ENCODE measurements around the gene POGK. TPM values are rescaled to one million over a fixed set of nuclear protein-coding genes. Genes with fewer than 3 reads are reported as not detected.
A peak's percentile ranks its signal among the peaks of the same experiment; 100 is the strongest.
"Not testable (repeated sequence)": the region's sequence is repeated elsewhere in the genome, so short reads cannot be mapped to it uniquely, and the experiment has no call there.

The POGK gene
- polyA plus RNA-seq, 4 donors = 37.0 to 43.3 (median 40.2) TPM

GRCh38 chr1:166855558-166855957, 16.3 kb downstream of the POGK start:
- no peak for DNase-seq (ENCODE audit: low read depth in 4 of 4, low spot score in 2 of 4)

DNA sequence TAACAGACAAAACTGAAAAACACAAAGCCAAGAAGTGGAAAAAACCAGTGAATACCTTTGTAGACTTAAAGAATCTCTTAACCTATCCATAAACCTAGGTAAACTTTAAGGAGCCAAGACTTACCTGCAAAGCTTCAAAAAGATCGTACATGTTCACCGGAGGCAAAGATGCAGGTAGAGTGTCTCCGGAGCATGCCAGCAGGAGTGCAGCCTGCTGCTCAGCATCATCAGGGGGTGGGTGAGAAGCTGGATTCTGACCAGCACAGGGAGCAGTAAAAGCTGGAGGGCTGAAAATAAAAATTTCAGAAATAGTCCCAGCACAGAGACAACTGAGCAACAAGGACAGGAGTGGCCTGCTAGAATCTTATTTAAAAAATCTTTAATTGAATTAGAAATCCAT, 18.7 kb downstream of the POGK start:
- no peak for DNase-seq (ENCODE audit: low read depth in 4 of 4, low spot score in 2 of 4)

DNA sequence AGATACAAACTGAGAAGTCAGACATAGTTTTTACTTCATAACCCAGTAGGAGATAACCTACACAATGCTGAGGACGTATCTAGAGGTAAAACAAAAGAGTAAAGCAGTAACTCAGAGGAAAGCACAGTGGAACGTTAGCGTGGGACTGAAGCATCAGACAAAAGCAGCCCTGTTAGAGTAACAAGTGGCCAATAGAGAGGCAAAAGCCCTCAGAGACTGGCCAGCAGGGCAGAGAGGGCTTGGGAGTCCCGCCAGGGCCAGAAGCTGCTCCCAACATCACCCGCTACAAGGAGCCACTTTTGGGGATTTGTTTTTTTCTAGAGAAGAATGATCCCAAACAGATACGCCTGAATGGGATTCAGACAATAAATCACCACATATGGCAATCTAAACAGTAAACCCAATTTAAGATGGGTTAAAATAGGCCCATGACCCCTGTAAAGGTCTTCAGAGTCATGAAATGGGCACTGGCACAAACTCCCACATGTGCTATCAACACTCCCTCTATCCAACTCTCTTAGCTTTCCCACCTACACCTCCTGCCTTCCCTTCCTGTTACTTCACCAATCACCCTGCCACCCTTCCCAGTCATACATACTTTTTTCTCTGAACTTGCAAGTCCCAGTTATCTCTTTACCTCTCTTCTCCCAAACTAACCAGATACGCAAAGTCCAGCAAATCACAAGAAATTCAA, 19.6 kb downstream of the POGK start:
- DNase-seq (ENCODE audit: low read depth in 4 of 4, low spot score in 2 of 4) = no peak

- no peak for DNase-seq (ENCODE audit: low read depth in 4 of 4, low spot score in 2 of 4)
Measured at GRCh38 chr1:166859597-166859996, 20.3 kb downstream of the POGK start.

GRCh38 chr1:166865926-166866325, 26.7 kb downstream of the POGK start:
- no peak for DNase-seq (ENCODE audit: low read depth in 4 of 4, low spot score in 2 of 4)

DNA sequence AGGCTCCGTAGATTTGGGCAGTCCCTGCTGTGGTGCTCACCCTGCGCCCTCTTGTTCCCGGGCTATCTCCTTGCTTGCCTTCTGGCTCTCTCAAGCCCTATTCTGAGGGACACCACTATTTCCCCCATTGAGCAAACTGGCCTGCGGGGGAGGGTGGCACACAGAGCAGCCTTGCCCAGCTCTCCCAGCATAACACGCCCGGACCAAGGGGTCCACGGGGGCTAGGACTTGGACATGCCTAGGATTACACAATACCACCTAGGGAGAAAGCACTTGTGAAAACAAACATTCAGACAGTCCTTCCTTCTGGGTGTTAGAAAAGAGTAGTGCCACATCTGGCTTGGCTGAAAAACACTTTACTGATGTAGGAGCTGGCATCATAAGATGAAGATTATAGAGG, 29.4 kb downstream of the POGK start:
- no peak for DNase-seq (ENCODE audit: low read depth in 4 of 4, low spot score in 2 of 4)

- DNase-seq (ENCODE audit: low read depth in 4 of 4, low spot score in 2 of 4) = no peak
Measured at GRCh38 chr1:166869318-166870099, 30.2 kb downstream of the POGK start.

DNA sequence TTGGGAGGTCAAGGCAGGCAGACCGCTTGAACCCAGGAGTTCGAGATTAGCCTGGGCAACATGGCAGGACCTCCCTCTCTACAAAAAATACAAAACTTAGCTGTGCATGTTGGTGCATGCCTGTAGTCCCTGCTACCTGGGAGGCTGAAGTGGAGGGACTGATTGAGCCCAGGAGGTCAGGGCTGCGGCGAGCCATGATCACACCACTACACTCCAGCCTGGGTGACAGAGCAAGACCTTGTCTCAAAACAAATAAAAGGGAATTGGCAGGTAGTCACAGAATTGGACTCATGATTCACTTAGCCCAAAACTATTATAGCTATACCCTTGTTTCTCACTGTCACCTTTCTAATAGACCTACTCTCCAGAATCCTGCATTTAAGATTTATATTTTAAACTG, 31.3 kb downstream of the POGK start:
- no peak for DNase-seq (ENCODE audit: low read depth in 4 of 4, low spot score in 2 of 4)

GRCh38 chr1:166874464-166874863, 35.2 kb downstream of the POGK start:
- DNase-seq (ENCODE audit: low read depth in 4 of 4, low spot score in 2 of 4) = no peak

- peak in 1 of 4 donors; percentile 4 for DNase-seq (ENCODE audit: low read depth in 4 of 4, low spot score in 2 of 4)
Measured at GRCh38 chr1:166875302-166875733, 36.0 kb downstream of the POGK start.

GRCh38 chr1:166875734-166876539, 36.7 kb downstream of the POGK start, which contains the start of gene TADA1:
Gene TADA1, minus strand, starts transcription at chr1:166876264. Its CDS starts 31 bp downstream, at chr1:166876233.
- peak; percentile 85 to 98 (median 92) for DNase-seq (ENCODE audit: low read depth in 4 of 4, low spot score in 2 of 4)

DNA sequence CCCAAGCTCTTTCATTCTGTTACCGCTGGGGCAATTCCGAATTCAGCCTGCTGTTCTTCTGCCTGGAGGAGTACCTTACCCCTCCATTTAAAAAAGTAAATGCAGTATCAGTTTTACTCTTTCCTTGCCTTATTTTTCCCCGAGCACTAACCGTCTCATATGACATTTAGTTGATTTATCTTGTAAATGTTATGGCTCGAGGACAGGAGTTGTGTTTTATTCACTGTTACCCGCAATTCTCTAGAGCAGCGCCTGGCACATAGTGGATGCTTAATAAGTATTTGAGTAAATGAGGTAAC, 37.2 kb downstream of the POGK start:
- no peak for DNase-seq (ENCODE audit: low read depth in 4 of 4, low spot score in 2 of 4)

GRCh38 chr1:166878173-166878917, 39.1 kb downstream of the POGK start:
- not testable (repeated sequence) for DNase-seq (ENCODE audit: low read depth in 4 of 4, low spot score in 2 of 4)

GRCh38 chr1:166882893-166883292, 43.6 kb downstream of the POGK start:
- DNase-seq (ENCODE audit: low read depth in 4 of 4, low spot score in 2 of 4) = no peak

DNA sequence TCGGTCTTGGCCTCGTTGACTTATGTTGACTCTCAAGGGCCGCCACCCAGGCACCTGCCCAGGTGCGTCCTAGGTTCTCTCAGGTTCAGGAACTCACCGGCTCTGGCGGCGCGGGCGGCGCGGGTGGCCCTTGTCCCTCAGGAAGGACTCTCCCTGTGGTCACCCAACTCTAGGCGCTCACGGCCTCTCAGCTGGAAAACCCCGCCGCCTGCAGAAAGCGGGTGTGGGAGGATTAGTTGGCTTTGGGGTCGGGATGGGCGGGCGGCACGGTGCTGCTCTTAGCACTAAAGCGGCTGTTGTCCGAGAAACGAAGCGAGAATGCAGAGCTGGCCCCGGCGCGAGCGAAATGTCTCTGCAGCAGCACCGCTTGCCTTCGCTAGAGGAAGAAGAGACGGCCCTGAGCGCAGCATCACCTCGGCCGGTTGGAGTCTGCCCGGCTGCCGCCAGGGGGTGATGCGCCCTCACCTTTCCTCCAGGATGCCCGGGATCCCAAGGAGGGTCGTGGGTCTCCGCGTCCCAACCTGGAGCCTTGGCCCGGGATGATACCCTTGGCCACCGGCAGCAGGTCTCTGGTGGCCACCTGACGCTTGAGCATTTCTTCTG, 44.9 kb downstream of the POGK start:
- peak in 2 of 4 donors; percentile 24 to 46 for DNase-seq (ENCODE audit: low read depth in 4 of 4, low spot score in 2 of 4)

DNA sequence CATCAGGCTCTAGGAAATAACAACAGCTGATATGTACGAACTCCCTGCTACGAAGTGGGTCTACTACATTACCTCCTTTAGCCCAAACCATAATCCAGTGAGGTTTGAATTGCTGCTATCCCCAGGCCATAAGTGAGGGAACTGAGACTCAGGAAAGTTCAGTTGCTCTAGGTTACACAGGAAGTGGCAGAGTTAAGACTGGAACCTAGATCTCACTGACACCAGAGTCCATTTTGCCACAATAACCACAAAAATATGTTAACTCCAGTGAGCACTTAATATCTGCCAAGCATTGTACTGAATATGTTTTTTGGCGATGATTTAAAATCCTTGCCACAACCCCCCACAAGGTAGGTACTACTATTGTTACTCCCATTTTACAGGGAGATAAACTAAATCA, 45.7 kb downstream of the POGK start:
- DNase-seq (ENCODE audit: low read depth in 4 of 4, low spot score in 2 of 4) = no peak

DNA sequence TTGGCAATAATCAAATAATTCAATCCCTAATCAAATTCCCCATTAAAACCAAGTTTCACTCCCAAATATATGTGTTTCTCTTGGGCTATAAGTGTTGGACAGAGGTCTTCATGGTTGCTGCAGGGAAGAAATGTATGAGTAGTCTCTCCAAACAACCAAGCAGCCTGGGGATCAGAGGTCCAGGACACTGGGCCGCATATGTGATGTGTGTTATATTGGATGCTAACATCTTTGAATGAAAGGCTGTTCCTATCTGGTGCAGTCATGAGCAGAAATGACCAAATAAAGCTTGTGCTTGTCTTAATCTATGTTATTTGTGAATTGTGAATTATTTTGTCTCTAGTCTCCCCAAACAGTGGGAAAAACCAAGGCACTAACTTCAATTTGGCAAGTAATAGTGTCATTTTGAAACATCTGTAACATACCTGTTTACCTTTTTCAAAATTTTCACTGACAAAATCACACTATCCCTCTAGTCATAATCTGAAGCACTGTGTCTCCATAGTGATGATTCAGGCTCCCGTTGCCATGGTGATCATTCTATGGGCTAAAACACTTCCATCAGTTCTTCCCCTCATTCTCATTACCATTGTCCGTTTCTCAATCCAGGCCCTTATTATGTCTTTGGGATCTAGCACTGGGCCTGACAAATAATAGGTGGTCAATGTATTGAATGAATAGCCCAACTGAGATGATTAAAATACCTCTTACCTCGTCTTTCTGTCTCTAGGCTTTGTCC, 49.3 kb downstream of the POGK start:
- no peak for DNase-seq (ENCODE audit: low read depth in 4 of 4, low spot score in 2 of 4)

DNA sequence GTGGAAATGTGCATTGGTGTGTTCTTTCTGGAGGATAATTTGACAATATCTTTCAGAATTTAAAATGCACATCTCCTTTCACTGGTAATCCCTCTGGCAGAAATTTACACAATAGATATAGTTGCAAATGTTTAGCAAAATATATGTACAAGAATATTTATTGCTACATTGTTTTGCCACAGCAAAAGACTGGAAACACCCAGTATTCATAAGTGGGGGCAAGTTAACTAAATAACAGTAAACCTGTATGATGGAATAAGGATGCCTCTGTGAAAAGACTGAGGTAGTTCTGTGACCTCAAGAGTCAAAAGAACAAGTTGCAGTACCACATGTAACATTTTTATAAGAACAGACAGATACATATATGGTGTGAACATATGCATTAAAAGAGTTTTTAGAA, 50.5 kb downstream of the POGK start:
- DNase-seq (ENCODE audit: low read depth in 4 of 4, low spot score in 2 of 4) = no peak

DNA sequence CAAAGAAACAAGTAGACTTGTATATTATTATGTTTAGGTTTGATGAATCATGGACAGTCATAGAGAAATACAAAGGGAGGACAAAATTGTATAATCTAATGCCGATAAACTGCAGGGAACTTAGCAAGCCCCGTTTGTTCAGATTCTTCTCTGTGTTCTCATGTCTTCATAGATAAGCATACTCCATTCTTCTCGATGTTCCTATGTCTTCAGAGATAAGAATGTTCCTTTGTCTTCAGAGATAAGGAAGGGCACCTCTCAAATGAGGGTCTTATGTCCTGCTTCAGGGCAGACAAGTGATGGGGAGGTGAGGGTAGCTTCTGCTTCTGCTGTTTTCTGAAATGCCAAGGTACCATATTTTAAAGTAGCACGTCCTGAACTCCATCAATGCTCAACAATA, 56.5 kb downstream of the POGK start:
- DNase-seq (ENCODE audit: low read depth in 4 of 4, low spot score in 2 of 4) = no peak

DNA sequence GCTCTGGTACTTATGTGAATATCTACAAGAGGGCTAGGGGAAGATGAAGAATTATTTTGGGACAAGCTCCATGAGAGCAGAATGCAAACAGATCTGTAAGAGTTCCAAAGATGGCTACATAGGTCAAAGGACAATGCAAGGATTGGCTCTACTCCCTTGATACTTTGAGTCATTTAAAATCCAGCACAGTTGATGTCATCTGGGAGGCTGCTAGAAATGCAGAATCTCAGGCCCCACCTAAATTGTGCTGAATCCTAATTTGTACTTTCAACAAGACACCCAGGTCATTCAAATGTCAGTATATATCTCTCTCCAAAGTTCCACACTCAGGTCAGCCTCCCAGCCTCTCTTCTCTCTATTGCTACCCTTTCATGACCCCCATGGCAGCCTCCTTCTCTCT, 60.5 kb downstream of the POGK start:
- no peak for DNase-seq (ENCODE audit: low read depth in 4 of 4, low spot score in 2 of 4)
